Type B pancreatic cell (in vitro differentiated cells): ENCODE data around the gene TAC3. TPM values are rescaled to one million over a fixed set of nuclear protein-coding genes. Genes with fewer than 3 reads are reported as not detected.
"Not testable (repeated sequence)": the region's sequence is repeated elsewhere in the genome, so short reads cannot be mapped to it uniquely, and the experiment has no call there.

Experiments
- DNase-seq: peaks from one replicate; pipeline ENCODE4 v3.0.0; 2021; ENCODE audit warnings: mixed read lengths; ENCODE audit not compliant: unreplicated experiment; ENCODE audit errors: extremely low spot score
- H3K27ac Mint-ChIP-seq: 2 replicates; pipeline ENCODE4 v1.8.0; 2021; ENCODE audit warnings: mild to moderate bottlenecking, mixed read lengths
- H3K27me3 Mint-ChIP-seq: 2 replicates; pipeline ENCODE4 v1.8.0; 2021; ENCODE audit warnings: mixed read lengths
- H3K36me3 Mint-ChIP-seq: 2 replicates; pipeline ENCODE4 v1.8.0; 2021; ENCODE audit warnings: mixed read lengths
- H3K4me1 Mint-ChIP-seq: one replicate; pipeline ENCODE4 v1.8.0; 2021; ENCODE audit warnings: mixed read lengths; ENCODE audit not compliant: unreplicated experiment
- H3K4me3 Mint-ChIP-seq: 2 replicates; pipeline ENCODE4 v1.8.0; 2021; ENCODE audit warnings: mild to moderate bottlenecking, mixed read lengths
- H3K9me3 Mint-ChIP-seq: 2 replicates; pipeline ENCODE4 v1.8.0; 2021; ENCODE audit warnings: mixed read lengths
- total RNA-seq: library from RNA; stranded (reverse); gene quantifications from 2 replicates; pipeline ENCODE4 v1.2.1, GENCODE V29; 2021; ENCODE audit warnings: low replicate concordance
- TF ChIP-seq, protein P1 (sequence below): fragments of 200-600 bp; sonication (generic); conservative IDR thresholded peaks from 2 replicates; pipeline ENCODE4 v1.5.0; 2021; ENCODE audit warnings: antibody characterized with exemption, mild to moderate bottlenecking

The TAC3 gene
- total RNA-seq, 1 donor from 2014 or later = 3.1 TPM

DNA sequence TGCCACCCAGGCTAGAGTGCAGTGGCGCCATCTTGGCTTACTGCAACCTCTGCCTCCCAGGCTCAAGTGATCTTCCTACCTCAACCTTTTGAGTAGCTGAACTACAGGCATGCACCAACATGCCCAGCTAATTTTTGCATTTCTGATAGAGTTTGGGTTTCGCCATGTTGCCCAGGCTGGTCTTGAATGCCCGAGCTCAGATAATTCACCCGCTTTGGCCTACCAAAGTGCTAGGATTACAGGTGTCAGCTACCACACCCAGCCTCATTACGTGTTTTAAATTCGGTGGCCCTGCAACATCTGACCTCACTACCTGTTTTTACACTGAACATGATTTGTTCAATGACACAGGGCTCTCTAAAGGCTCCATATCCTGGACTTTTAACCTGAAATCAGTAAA lies 36.1 kb downstream of the TAC3 start:
- Mint-ChIP-seq H3K4me1 (no peaks in the 10 kb centered on the region), H3K9me3 (no peaks in the 10 kb centered on the region), H3K36me3 (no peaks in the 10 kb centered on the region), H3K27me3 (no peaks in the 10 kb centered on the region), H3K27ac (no peak overlapping the region), H3K4me3 (no peak overlapping the region)
- TF ChIP-seq, protein P1, sequence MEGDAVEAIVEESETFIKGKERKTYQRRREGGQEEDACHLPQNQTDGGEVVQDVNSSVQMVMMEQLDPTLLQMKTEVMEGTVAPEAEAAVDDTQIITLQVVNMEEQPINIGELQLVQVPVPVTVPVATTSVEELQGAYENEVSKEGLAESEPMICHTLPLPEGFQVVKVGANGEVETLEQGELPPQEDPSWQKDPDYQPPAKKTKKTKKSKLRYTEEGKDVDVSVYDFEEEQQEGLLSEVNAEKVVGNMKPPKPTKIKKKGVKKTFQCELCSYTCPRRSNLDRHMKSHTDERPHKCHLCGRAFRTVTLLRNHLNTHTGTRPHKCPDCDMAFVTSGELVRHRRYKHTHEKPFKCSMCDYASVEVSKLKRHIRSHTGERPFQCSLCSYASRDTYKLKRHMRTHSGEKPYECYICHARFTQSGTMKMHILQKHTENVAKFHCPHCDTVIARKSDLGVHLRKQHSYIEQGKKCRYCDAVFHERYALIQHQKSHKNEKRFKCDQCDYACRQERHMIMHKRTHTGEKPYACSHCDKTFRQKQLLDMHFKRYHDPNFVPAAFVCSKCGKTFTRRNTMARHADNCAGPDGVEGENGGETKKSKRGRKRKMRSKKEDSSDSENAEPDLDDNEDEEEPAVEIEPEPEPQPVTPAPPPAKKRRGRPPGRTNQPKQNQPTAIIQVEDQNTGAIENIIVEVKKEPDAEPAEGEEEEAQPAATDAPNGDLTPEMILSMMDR = no peak
- DNase-seq = no peak

DNA sequence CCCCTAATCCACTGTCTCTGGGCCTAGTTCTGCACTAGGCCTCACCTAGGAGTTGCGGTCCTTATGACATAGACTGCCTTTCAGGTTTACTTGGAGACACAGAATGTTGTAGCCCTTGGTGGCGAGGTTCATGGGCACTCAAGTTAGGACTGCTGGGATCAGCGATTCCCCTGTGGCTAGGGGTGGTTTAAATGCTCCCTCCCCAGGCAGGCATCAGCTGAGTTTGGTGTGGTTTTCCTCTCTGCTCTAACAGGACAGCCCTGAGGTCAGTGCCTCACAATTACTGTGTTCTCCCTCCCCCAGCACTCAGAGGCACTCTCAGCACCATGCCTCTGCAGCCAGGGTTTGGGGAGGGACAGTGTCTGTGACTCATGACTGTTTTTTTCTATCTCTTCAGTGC lies 36.7 kb downstream of the TAC3 start:
- no peak for DNase-seq
- Mint-ChIP-seq H3K36me3 (no peaks in the 10 kb centered on the region), H3K4me1 (no peaks in the 10 kb centered on the region), H3K27me3 (no peaks in the 10 kb centered on the region), H3K9me3 (no peaks in the 10 kb centered on the region), H3K4me3 (no peak overlapping the region), H3K27ac (no peak overlapping the region)
- TF ChIP-seq, protein P1 = no peak

DNA sequence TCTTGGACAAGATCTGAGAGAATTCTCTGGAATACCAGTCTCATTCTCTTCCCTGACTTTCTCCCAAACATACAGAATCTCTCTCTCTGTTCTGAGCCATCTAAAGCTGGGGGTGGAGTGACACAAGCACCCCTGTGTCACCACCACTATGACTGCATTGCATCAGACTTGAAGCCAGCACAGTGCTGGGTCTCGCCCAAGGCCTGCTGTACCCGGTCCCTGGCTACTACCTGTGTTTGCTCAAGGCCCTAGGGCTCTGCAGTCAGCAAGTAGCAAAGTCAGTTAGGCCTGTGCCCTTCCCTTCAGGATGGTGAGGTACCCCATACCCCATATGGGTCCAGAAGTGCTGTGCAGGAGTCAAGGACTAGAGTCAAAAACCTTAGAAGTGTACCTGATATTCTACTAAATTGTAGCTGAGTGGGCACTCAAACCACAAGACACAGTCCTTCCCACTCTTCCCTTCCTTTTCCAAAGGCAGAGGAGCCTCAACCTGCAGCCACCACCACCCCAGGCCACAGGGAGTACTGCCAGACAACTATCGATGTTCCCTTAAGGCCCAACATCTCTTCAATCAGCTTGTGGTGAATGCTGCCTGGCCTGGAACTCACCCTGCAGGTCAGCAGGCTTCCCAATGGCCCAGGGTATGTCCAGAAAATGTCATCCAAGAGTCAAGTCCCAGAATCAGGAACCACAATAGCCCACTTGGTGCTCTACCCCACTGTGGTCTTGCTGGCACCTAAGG lies 37.8 kb downstream of the TAC3 start:
- TF ChIP-seq, protein P1 = no peak
- H3K27me3 Mint-ChIP-seq = no peaks in the 10 kb centered on the region
- H3K36me3 Mint-ChIP-seq = no peaks in the 10 kb centered on the region
- no peak overlapping the region for H3K4me3 Mint-ChIP-seq
- H3K27ac Mint-ChIP-seq = no peak overlapping the region
- no peak for DNase-seq
- no peaks in the 10 kb centered on the region for H3K9me3 Mint-ChIP-seq
- no peaks in the 10 kb centered on the region for H3K4me1 Mint-ChIP-seq

DNA sequence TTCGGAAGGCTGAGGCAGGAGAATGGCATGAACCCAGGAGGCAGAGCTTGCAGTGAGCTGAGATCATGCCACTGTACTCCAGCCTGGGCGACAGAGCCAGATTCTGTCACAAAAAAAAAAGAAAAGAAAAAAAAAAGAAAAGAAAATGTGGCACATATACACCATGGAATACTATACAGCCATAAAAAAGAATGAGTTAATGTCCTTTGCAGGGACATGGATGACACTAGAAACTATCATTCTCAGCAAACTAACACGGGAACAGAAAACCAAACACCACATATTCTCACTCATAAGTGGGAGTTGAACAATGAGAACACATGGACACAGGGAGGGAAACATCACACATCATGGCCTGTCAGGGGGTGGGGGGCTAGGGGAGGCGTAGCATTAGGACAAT lies 39.0 kb downstream of the TAC3 start:
- H3K27ac Mint-ChIP-seq, H3K36me3 Mint-ChIP-seq, H3K27me3 Mint-ChIP-seq, H3K4me3 Mint-ChIP-seq, H3K9me3 Mint-ChIP-seq, H3K4me1 Mint-ChIP-seq, DNase-seq: not testable (repeated sequence)

DNA sequence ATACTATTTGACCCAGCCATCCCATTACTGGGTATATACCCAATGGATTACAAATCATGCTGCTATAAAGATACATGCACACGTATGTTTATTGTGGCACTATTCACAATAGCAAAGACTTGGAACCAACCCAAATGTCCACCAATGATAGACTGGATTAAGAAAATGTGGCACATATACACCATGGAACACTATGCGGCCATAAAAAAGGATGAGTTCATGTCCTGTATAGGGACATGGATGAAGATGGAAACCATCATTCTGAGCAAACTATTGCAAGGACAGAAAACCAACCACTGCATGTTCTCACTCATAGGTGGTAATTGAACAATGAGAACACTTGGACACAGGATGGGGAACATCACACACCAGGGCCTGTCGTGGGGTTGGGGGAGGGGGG lies 42.1 kb downstream of the TAC3 start:
- H3K27me3 Mint-ChIP-seq, H3K27ac Mint-ChIP-seq, H3K36me3 Mint-ChIP-seq, DNase-seq, H3K9me3 Mint-ChIP-seq, H3K4me1 Mint-ChIP-seq, H3K4me3 Mint-ChIP-seq: not testable (repeated sequence)

DNA sequence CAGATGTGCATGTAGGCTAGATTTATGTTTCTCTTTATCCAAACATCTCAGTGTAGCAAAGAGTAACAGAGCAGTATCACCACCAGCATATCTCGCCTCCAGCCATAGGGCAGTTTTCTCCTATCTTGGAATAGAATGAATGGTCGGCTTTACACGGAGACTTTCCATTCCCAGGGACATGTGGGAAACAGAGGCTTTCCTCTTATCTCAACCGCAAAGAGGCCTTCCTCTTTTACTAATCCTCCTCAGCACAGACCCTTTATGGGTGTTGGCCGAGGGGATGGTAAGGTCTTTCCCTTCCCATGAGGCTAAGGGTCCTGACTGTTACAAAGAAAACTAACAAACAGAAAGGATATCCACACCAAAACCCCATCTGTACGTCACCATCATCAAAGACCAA lies 47.4 kb downstream of the TAC3 start:
- DNase-seq, H3K9me3 Mint-ChIP-seq, H3K27me3 Mint-ChIP-seq, H3K4me1 Mint-ChIP-seq, H3K27ac Mint-ChIP-seq, H3K36me3 Mint-ChIP-seq, H3K4me3 Mint-ChIP-seq: not testable (repeated sequence)

DNA sequence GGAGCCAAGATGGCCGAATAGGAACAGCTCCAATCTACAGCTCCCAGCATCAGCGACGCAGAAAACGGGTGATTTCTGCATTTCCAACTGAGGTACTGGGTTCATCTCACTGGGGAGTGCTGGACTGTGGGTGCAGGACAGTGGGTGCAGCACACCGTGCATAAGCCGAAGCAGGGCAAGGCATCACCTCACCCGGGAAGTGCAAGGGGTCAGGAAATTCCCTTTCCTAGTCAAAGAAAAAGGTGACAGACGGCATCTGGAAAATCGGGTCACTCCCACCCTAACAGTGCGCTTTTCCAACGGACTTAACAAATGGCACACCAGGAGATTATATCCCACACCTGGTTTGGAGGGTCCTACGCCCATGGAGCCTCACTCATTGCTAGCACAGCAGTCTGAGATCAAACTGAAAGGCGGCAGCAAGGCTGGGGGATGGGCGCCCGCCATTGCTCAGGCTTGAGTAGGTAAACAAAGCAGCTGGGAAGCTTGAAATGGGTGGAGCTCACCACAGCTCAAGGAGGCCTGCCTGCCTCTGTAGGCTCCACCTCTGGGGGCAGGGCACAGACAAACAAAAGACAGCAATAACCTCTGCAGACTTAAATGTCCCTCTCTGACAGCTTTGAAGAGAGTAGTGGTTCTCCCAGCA lies 50.2 kb downstream of the TAC3 start:
- H3K4me1 Mint-ChIP-seq, H3K9me3 Mint-ChIP-seq, H3K27ac Mint-ChIP-seq, H3K36me3 Mint-ChIP-seq, H3K4me3 Mint-ChIP-seq, DNase-seq: not testable (repeated sequence)
- peaks cover 11% of the 10 kb centered on the region for H3K27me3 Mint-ChIP-seq

DNA sequence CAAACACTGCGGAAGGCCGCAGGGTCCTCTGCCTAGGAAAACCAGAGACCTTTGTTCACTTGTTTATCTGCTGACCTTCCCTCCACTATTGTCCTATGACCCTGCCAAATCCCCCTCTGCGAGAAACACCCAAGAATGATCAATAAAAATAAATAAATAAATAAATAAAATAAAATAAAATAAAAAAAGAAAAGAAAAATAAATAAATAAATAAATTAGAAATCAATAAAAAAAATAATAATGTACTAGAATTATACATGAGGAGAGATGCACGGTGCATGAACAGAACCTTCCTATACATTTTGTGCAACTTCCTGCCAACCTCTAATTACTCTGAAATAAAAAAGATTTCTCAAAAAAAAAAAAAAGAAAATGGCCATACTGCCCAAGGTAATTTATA lies 51.2 kb downstream of the TAC3 start:
- H3K27ac Mint-ChIP-seq, H3K4me1 Mint-ChIP-seq, DNase-seq, H3K9me3 Mint-ChIP-seq, H3K36me3 Mint-ChIP-seq, H3K4me3 Mint-ChIP-seq: not testable (repeated sequence)
- peaks cover 14% of the 10 kb centered on the region for H3K27me3 Mint-ChIP-seq

DNA sequence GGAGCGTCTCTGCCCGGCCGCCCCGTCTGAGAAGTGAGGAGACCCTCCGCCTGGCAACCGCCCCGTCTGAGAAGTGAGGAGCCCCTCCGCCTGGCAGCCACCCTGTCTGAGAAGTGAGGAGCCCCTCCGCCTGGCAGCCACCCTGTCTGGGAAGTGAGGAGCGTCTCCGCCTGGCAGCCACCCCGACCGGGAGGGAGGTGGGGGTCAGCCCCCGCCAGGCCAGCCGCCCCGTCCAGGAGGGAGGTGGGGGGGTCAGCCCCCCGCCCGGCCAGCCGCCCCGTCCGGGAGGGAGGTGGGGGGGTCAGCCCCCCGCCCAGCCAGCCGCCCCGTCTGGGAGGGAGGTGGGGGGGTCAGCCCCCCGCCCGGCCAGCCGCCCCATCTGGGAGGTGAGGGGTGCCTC lies 52.8 kb downstream of the TAC3 start:
- H3K4me3 Mint-ChIP-seq, H3K4me1 Mint-ChIP-seq, DNase-seq, H3K36me3 Mint-ChIP-seq, H3K27ac Mint-ChIP-seq, H3K9me3 Mint-ChIP-seq: not testable (repeated sequence)
- H3K27me3 Mint-ChIP-seq = peaks cover 15% of the 10 kb centered on the region

DNA sequence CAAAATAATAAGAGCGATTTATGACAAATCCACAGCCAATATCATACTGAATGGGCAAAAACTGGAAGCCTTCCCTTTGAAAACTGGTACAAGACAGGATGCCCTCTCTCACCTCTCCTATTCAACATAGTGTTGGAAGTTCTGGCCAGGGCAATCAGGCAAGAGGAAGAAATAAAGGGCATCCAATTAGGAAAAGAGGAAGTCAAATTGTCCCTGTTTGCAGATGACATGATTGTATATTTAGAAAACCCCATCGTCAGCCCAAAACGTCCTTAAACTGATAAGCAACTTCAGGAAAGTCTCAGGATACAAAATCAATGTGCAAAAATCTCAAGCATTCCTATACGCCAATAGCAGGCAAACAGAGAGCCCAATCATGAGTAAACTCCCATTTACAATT lies 54.1 kb downstream of the TAC3 start:
- peaks cover 19% of the 10 kb centered on the region for H3K27me3 Mint-ChIP-seq
- H3K27ac Mint-ChIP-seq, H3K4me3 Mint-ChIP-seq, DNase-seq, H3K9me3 Mint-ChIP-seq, H3K36me3 Mint-ChIP-seq, H3K4me1 Mint-ChIP-seq: not testable (repeated sequence)
